IPS-11a (cell line): ENCODE results near the gene LRRC42.
"Not testable (repeated sequence)": the region's sequence is repeated elsewhere in the genome, so short reads cannot be mapped to it uniquely, and the experiment has no call there.

Source experiments
- H3K4me3 ChIP-seq: one replicate; pipeline ENCODE4 v1.5.1; 2013; ENCODE audit warnings: low read depth, low read length, control low read depth

Gene LRRC42

GRCh38 chr1:53964109-53964508 lies 18.0 kb downstream of the LRRC42 start:
- H3K4me3 ChIP-seq, result no peak overlapping the region

- no peak overlapping the region for H3K4me3 ChIP-seq
Observed at GRCh38 chr1:53966794-53967193, 20.6 kb downstream of the LRRC42 start.

- H3K4me3 ChIP-seq, result no peak overlapping the region
Observed at GRCh38 chr1:53967409-53968124, 21.4 kb downstream of the LRRC42 start.

- H3K4me3 ChIP-seq, result no peak overlapping the region
Observed at GRCh38 chr1:53968125-53968513, 22.0 kb downstream of the LRRC42 start.

- not testable (repeated sequence) for H3K4me3 ChIP-seq
Observed at GRCh38 chr1:53969323-53969722, 23.2 kb downstream of the LRRC42 start.

GRCh38 chr1:53971718-53972117 lies 25.6 kb downstream of the LRRC42 start:
- no peak overlapping the region for H3K4me3 ChIP-seq

- no peak overlapping the region for H3K4me3 ChIP-seq
Observed at GRCh38 chr1:53975861-53976260, 29.7 kb downstream of the LRRC42 start.

GRCh38 chr1:53979712-53980450 lies 33.7 kb downstream of the LRRC42 start:
- H3K4me3 ChIP-seq, result no peak overlapping the region

GRCh38 chr1:53981220-53981619 lies 35.1 kb downstream of the LRRC42 start:
- no peak overlapping the region for H3K4me3 ChIP-seq

GRCh38 chr1:53982034-53982762 lies 36.0 kb downstream of the LRRC42 start:
- no peak overlapping the region for H3K4me3 ChIP-seq

GRCh38 chr1:53982763-53983104 lies 36.6 kb downstream of the LRRC42 start:
- no peak overlapping the region for H3K4me3 ChIP-seq

GRCh38 chr1:53984726-53985125 lies 38.6 kb downstream of the LRRC42 start:
- no peak overlapping the region for H3K4me3 ChIP-seq

GRCh38 chr1:53986458-53986857 lies 40.3 kb downstream of the LRRC42 start:
- no peak overlapping the region for H3K4me3 ChIP-seq

GRCh38 chr1:53987880-53988279 lies 41.7 kb downstream of the LRRC42 start:
- H3K4me3 ChIP-seq, result no peak overlapping the region

GRCh38 chr1:53992085-53992874 lies 46.1 kb downstream of the LRRC42 start:
- H3K4me3 ChIP-seq, result no peak overlapping the region

GRCh38 chr1:53994516-53994915 lies 48.4 kb downstream of the LRRC42 start:
- H3K4me3 ChIP-seq, result not testable (repeated sequence)

- no peak overlapping the region for H3K4me3 ChIP-seq
Observed at GRCh38 chr1:53995683-53996082, 49.5 kb downstream of the LRRC42 start.

- no peak overlapping the region for H3K4me3 ChIP-seq
Observed at GRCh38 chr1:53998223-53998622, 52.1 kb downstream of the LRRC42 start.

GRCh38 chr1:53999920-54000319 lies 53.8 kb downstream of the LRRC42 start:
- H3K4me3 ChIP-seq, result no peak overlapping the region

- no peak overlapping the region for H3K4me3 ChIP-seq
Observed at GRCh38 chr1:54001591-54001990, 55.4 kb downstream of the LRRC42 start.
